Measurements from ENCODE around the gene CEBPB. TPM values are rescaled to one million over a fixed set of nuclear protein-coding genes. Genes with fewer than 3 reads are reported as not detected.

The CEBPB gene
- 264 TPM for total RNA-seq

DNA sequence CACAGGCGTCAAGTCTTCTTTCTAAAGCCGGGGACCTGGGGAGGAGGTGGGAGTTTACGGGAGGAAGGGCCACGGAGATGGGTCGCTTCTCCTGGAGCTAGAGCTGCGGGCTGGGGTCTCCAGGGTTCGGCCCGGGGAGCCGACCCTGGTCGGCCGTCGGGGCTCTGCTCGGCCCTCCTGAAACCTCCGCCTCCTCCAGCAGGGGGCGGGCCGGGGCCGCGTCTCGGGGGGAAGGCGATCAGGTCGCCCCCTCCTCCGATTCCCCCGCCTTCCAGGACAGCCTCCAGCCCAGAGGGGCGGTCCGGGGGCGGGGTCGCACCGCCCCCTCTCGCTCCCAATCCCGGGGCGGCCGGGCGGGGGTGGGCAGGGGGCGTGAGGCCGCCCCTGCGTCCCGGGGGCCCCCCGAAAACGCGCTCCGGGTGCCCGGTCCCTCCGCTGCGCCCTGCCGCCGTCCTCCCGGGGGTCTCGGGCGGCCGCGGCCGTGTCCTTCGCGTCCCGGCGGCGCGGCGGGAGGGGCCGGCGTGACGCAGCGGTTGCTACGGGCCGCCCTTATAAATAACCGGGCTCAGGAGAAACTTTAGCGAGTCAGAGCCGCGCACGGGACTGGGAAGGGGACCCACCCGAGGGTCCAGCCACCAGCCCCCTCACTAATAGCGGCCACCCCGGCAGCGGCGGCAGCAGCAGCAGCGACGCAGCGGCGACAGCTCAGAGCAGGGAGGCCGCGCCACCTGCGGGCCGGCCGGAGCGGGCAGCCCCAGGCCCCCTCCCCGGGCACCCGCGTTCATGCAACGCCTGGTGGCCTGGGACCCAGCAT, at the start of gene CEBPB:
CEBPB (plus strand) TSS at position 580 of the 814 bp plus-strand sequence; CDS start at position 784, 204 bp downstream.
- H3K27me3 ChIP-seq: no peaks in the 10 kb centered on the region
- intact Hi-C loops (cut with DNase I): loop anchor here (1.0 to 5.0 kb wide), 3 partner anchors 115 to 212 kb away; no protein-coding TSS in a partner anchor
- TF ChIP-seq POLR2A (IDR thresholded peaks at IDR 0.05): peak; percentile 95 to 100
- TF ChIP-seq POLR2AphosphoS5 (IDR thresholded peaks at IDR 0.05; ENCODE audit: insufficient read depth in 1 of 2, low read depth in 1 of 2): peak in 1 of 2 donors; percentile 88
- TF ChIP-seq, protein P1, sequence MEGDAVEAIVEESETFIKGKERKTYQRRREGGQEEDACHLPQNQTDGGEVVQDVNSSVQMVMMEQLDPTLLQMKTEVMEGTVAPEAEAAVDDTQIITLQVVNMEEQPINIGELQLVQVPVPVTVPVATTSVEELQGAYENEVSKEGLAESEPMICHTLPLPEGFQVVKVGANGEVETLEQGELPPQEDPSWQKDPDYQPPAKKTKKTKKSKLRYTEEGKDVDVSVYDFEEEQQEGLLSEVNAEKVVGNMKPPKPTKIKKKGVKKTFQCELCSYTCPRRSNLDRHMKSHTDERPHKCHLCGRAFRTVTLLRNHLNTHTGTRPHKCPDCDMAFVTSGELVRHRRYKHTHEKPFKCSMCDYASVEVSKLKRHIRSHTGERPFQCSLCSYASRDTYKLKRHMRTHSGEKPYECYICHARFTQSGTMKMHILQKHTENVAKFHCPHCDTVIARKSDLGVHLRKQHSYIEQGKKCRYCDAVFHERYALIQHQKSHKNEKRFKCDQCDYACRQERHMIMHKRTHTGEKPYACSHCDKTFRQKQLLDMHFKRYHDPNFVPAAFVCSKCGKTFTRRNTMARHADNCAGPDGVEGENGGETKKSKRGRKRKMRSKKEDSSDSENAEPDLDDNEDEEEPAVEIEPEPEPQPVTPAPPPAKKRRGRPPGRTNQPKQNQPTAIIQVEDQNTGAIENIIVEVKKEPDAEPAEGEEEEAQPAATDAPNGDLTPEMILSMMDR (IDR thresholded peaks at IDR 0.05): peak; percentile 68 to 97 (median 86)
- DNase-seq (ENCODE audit: extremely low spot score in 2 of 2): peak in 1 of 2 donors; percentile 95
- peak within 1 kb of the TSS; percentile 100 for H3K27ac ChIP-seq
- H3K9me3 ChIP-seq: no peaks in the 10 kb centered on the region
- peak within 1 kb of the TSS; percentile 88 to 98 for H3K4me3 ChIP-seq
- H3K4me1 ChIP-seq: peaks cover 51% of the 10 kb centered on the region
- peaks cover 0 to 15% of the 10 kb centered on the region in 2 donors for H3K36me3 ChIP-seq

DNA sequence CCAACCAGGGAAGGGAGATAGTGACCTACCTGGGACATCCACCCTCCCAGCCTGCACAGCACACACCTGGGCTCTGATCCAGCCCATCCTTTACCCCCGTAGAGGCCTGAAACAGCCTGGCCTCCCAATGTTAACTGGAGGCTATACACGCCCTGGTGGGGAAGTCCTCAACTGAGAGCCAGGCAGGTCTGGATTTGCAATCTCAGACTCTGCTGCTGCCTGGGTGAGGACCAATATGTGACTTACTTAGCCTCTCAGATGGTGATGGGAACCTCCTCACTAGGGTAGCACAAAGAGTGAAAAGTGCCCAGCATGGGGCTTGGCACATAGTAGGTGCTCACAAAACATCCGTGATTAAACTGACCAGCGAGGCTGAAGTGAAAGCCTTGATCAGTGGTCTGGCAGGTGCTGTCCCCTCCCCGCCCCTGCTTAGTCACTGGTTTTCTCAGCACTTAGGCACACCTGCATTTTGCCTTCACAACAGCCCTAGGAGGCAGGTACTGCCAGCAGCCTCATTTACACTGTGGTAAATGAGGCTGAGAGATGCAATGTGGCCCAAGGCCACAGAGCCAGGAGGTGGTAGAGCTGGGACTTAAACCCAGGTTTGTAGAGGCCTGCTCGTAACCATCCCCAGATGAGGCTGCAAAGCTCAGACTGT, 49.5 kb upstream of the CEBPB start:
- no peak for DNase-seq (ENCODE audit: extremely low spot score in 2 of 2)
- no peaks in the 10 kb centered on the region for H3K27me3 ChIP-seq
- peaks cover 0 to 13% of the 10 kb centered on the region in 2 donors for H3K36me3 ChIP-seq
- no peak overlapping the region for H3K4me3 ChIP-seq
- peak overlapping the region; percentile 21 for H3K27ac ChIP-seq
- H3K4me1 ChIP-seq: peaks cover 79% of the 10 kb centered on the region
- no peaks in the 10 kb centered on the region for H3K9me3 ChIP-seq
- TF ChIP-seq POLR2AphosphoS5 (IDR thresholded peaks at IDR 0.05; ENCODE audit: insufficient read depth in 1 of 2, low read depth in 1 of 2) (peak in 1 of 2 donors; percentile 22), POLR2A (IDR thresholded peaks at IDR 0.05) (no peak)
- TF ChIP-seq, protein P1 (IDR thresholded peaks at IDR 0.05): no peak
- intact Hi-C loops (cut with DNase I): no loop called here

DNA sequence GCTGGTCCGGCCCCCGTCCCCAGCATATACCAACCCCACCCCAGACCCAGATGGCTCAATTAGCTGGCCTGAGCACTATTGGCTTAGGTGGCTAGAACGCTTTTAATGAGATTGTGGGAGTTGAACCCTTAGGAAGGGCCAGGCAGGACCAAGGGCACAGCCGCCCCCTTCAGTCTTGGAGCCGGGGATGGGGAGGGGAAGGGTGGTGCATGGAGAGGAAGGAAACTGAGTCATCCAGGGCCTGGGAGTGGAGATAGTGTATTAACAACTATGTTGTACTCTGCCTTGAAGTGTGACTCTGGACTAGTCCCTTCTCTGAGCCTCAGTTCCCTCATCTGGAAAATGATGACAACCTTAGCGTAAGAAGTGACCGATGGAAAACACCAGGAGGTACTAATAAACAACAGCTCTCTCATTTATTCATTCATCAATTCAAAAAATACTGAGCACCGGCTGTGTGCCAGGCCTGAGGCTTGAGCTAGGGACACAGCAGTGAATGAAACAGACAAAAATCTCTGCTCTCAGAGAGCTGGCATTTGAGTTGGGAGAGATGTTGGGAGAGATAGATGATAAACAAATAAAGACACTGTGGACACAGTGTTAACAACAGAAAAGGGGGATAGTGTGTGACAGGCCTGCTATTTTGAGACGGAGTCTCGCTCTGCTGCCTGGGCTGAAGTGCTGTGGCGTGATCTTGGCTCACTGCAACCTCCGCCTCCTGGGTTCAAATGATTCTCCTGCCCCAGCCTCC, 48.6 kb upstream of the CEBPB start:
- Histone ChIP-seq H3K4me3 (no peak overlapping the region), H3K4me1 (peaks cover 86% of the 10 kb centered on the region), H3K9me3 (no peaks in the 10 kb centered on the region), H3K27me3 (no peaks in the 10 kb centered on the region), H3K27ac (peak overlapping the region; percentile 21), H3K36me3 (peaks cover 0 to 13% of the 10 kb centered on the region in 2 donors)
- TF ChIP-seq, protein P1 (IDR thresholded peaks at IDR 0.05): no peak
- no peak for TF ChIP-seq POLR2A (IDR thresholded peaks at IDR 0.05)
- TF ChIP-seq POLR2AphosphoS5 (IDR thresholded peaks at IDR 0.05; ENCODE audit: insufficient read depth in 1 of 2, low read depth in 1 of 2): no peak
- no peak for DNase-seq (ENCODE audit: extremely low spot score in 2 of 2)
- intact Hi-C loops (cut with DNase I): no loop called here

DNA sequence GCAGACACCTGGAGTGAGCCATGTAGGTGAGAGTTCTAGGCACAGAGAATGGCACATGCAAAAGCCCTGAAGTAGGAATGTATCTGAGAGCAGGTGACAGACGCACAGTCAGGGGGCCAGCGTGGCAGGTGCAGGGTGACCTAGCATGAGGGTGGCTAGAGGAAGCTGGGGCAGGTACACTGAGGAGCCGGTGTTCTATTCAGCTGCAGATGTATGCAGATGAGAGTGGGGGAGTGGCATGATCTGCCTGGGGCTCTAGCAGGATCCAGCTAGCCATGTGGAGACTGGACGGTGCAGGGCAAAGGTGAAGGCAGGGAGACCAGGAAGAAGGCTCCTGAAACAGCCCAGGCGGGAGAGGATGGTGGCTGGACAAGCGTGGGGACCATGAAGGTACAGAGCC, 47.8 kb upstream of the CEBPB start:
- TF ChIP-seq POLR2A (IDR thresholded peaks at IDR 0.05) (no peak), POLR2AphosphoS5 (IDR thresholded peaks at IDR 0.05; ENCODE audit: insufficient read depth in 1 of 2, low read depth in 1 of 2) (no peak)
- TF ChIP-seq, protein P1 (IDR thresholded peaks at IDR 0.05): no peak
- H3K27ac ChIP-seq: no peak overlapping the region
- DNase-seq (ENCODE audit: extremely low spot score in 2 of 2): no peak
- H3K9me3 ChIP-seq: no peaks in the 10 kb centered on the region
- peaks cover 0 to 13% of the 10 kb centered on the region in 2 donors for H3K36me3 ChIP-seq
- no peaks in the 10 kb centered on the region for H3K27me3 ChIP-seq
- intact Hi-C loops (cut with DNase I): no loop called here
- H3K4me3 ChIP-seq: no peak overlapping the region
- H3K4me1 ChIP-seq: peaks cover 86% of the 10 kb centered on the region

Measured in vagina (tissue), 2 donors.